ENCODE data around the gene NMT1. TPM values are rescaled to one million over a fixed set of nuclear protein-coding genes. Genes with fewer than 3 reads are reported as not detected.

Gene NMT1
- total RNA-seq, 1 experiment from 2014 or later, result 132 TPM

DNA sequence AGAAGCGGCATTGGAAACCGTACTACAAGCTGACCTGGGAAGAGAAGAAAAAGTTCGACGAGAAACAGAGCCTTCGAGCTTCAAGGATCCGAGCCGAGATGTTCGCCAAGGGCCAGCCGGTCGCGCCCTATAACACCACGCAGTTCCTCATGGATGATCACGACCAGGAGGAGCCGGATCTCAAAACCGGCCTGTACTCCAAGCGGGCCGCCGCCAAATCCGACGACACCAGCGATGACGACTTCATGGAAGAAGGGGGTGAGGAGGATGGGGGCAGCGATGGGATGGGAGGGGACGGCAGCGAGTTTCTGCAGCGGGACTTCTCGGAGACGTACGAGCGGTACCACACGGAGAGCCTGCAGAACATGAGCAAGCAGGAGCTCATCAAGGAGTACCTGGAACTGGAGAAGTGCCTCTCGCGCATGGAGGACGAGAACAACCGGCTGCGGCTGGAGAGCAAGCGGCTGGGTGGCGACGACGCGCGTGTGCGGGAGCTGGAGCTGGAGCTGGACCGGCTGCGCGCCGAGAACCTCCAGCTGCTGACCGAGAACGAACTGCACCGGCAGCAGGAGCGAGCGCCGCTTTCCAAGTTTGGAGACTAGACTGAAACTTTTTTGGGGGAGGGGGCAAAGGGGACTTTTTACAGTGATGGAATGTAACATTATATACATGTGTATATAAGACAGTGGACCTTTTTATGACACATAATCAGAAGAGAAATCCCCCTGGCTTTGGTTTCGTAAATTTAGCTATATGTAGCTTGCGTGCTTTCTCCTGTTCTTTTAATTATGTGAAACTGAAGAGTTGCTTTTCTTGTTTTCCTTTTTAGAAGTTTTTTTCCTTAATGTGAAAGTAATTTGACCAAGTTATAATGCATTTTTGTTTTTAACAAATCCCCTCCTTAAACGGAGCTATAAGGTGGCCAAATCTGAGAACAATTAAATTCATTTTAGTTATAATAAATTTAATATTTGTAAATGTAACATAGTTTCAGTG, 88.8 kb downstream of the NMT1 start:
- Histone ChIP-seq H3K36me3 (ENCODE audit: low read depth) (peaks cover 12% of the 10 kb centered on the region; the same call in 1 of the 2 replicates), H3K4me1 (replicated peaks; ENCODE audit: insufficient read depth) (peaks cover 32% of the 10 kb centered on the region), H3K79me2 (ENCODE audit: low read depth) (peaks cover 59% of the 10 kb centered on the region), H3K27ac (peak overlapping the region; percentile 66), H3K27me3 (ENCODE audit: insufficient read depth, low read depth) (no peaks in the 10 kb centered on the region), H3F3A (ENCODE audit: insufficient read depth, low read depth) (peaks cover 54% of the 10 kb centered on the region), H3K9me2 (ENCODE audit: insufficient read depth) (no peaks in the 10 kb centered on the region), H3K4me3 (peak overlapping the region; percentile 86), H2AFZ (no peak overlapping the region; the same call in 1 of the 2 replicates), H3K9me3 (ENCODE audit: insufficient read depth, low read depth) (no peaks in the 10 kb centered on the region), H3K4me2 (peak overlapping the region; percentile 88), H4K20me1 (ENCODE audit: insufficient read depth) (no peaks in the 10 kb centered on the region)
- intact Hi-C loops (cut with micrococcal nuclease; ENCODE audit: unreplicated experiment), result loop anchor here (1.0 to 5.0 kb wide), 3 partner anchors 47 to 277 kb away; no protein-coding TSS in a partner anchor
- no TSS peak for BruUV-seq (replicated peaks)
- peak; percentile 22 to 58 for DNase-seq
- CTCF ChIA-PET, result interaction anchor here (0.5 to 5.7 kb wide), 11 partner anchors 11 to 275 kb away, joined by 3 to 66 read pairs (median 5); partner anchors contain the start of gene ACBD4
- TF ChIP-seq CTCF (conservative IDR thresholded peaks at IDR 0.05), result no peak
- no peak for TF ChIP-seq EZH2 (IDR thresholded peaks at IDR 0.05; ENCODE audit: low read depth)
- POLR2A ChIA-PET (ENCODE audit: unreplicated experiment), result interaction anchor here (0.6 to 2.4 kb wide), 7 partner anchors 11 to 106 kb away, joined by 3 to 42 read pairs (median 4); partner anchors contain the start of gene HEXIM2

GRCh38 chr17:45150911-45151809, 90.0 kb downstream of the NMT1 start:
- Histone ChIP-seq H3K4me3 (peak overlapping the region; percentile 86), H3K79me2 (ENCODE audit: low read depth) (peaks cover 65% of the 10 kb centered on the region), H3K4me2 (peak overlapping the region; percentile 88), H3K9me3 (ENCODE audit: insufficient read depth, low read depth) (no peaks in the 10 kb centered on the region), H4K20me1 (ENCODE audit: insufficient read depth) (no peaks in the 10 kb centered on the region), H3K36me3 (ENCODE audit: low read depth) (peaks cover 12% of the 10 kb centered on the region; the same call in 1 of the 2 replicates), H3K27ac (peak overlapping the region; percentile 66), H3K9me2 (ENCODE audit: insufficient read depth) (no peaks in the 10 kb centered on the region), H3K4me1 (replicated peaks; ENCODE audit: insufficient read depth) (peaks cover 41% of the 10 kb centered on the region), H2AFZ (no peak overlapping the region), H3K27me3 (ENCODE audit: insufficient read depth, low read depth) (no peaks in the 10 kb centered on the region), H3F3A (ENCODE audit: insufficient read depth, low read depth) (peaks cover 59% of the 10 kb centered on the region)
- no peak for DNase-seq
- POLR2A ChIA-PET (ENCODE audit: unreplicated experiment), result interaction anchor here (0.5 to 0.7 kb wide), 7 partner anchors 10 to 896 kb away, joined by 3 to 13 read pairs (median 7); partner anchors contain the start of gene HEXIM2
- TF ChIP-seq EZH2 (IDR thresholded peaks at IDR 0.05; ENCODE audit: low read depth) (no peak), CTCF (conservative IDR thresholded peaks at IDR 0.05) (no peak)
- BruUV-seq (replicated peaks), result no TSS peak
- CTCF ChIA-PET, result interaction anchor here (0.5 to 5.7 kb wide), 10 partner anchors 8 to 274 kb away, joined by 3 to 66 read pairs (median 5); partner anchors contain the start of genes ACBD4 and HEXIM2
- intact Hi-C loops (cut with micrococcal nuclease; ENCODE audit: unreplicated experiment), result no loop called here
